NCI-H1092 (cell line): ENCODE measurements around the gene AP4S1.
A peak's percentile ranks its signal among the peaks of the same experiment; 100 is the strongest.
"Not testable (repeated sequence)": the region's sequence is repeated elsewhere in the genome, so short reads cannot be mapped to it uniquely, and the experiment has no call there.

ENCODE experiments used
- DNase-seq: peaks from one replicate; lab custom pipeline; 2025; lab: John Stamatoyannopoulos, UW

AP4S1 gene

GRCh38 chr14:31025367-31026076 lies at the start of gene AP4S1:
AP4S1 (plus strand) TSS chr14:31025649; CDS start chr14:31066197, 40,548 bp downstream.
- DNase-seq = peak; percentile 16

DNA sequence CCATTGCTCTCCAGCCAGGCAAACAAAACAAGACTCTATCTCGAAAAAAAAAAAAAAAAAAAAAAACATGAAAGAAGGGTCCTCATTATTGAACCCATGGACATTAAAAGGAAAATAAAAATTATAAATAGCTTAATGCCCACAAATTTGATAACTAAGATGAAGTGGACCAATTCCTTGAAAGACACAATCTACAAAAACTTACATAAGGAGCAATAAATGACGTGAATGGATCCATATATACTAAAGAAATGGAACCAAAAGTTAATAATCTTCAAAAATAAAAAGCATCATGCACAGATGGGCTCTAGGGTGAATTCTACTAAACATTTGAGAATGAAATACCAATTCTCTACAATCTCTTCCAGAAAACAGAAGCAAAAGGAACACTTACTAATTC lies 47.7 kb upstream of the AP4S1 start:
- DNase-seq = no peak

DNA sequence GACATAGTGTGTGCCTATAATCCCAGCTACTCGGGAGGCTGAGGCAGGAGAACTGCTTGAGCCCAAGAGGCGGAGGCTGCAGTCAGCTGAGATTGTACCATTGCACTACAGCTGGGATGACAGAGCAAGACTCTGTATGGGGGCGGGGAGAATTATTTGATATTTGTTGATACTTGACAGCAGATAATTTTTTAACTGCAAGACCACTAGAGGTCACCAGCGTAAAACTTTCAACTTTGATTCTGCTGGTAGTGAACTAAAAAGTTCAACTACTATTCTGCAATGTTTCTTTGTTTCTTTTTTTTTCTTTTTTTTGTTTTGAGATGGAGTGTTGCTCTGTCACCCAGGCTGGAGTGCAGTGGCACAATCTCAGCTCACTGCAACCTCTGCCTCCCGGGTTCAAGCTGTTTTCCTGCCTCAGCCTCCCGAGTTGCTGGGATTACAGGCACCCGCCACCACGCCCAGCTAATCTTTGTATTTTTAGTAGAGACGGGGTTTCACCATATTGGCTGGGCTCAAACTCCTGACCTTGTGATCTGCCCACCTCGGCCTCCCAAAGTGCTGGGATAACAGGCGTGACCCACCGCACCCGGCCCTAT lies 45.2 kb upstream of the AP4S1 start:
- peak; percentile 21 for DNase-seq

GRCh38 chr14:30980980-30981379 lies 44.5 kb upstream of the AP4S1 start:
- DNase-seq = no peak

DNA sequence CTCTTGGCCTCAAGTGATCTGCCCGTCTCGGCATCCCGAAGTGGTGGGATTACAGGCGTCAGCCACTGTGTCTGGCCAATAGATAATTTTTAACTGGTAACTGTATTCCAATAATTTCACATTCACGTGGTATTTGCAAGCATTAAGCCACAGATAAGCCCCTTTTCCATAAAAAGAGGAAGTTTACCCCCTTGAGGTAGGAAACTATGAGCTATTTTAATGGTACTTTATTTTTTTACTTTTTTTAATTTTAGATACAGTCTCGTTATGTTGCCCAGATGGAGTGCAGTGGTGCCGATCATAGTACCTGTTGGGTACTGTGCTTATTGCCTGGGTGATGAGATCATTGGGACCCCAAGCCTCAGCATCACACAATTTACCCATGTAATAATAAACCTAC lies 42.9 kb upstream of the AP4S1 start:
- DNase-seq = no peak

GRCh38 chr14:30983858-30984257 lies 41.6 kb upstream of the AP4S1 start:
- no peak for DNase-seq

- no peak for DNase-seq
These were observed 39.7 kb upstream of the AP4S1 start for GRCh38 chr14:30985796-30986195.

GRCh38 chr14:30988509-30988908 lies 36.9 kb upstream of the AP4S1 start:
- no peak for DNase-seq

- no peak for DNase-seq
These were observed 34.7 kb upstream of the AP4S1 start for GRCh38 chr14:30990770-30991169.

DNA sequence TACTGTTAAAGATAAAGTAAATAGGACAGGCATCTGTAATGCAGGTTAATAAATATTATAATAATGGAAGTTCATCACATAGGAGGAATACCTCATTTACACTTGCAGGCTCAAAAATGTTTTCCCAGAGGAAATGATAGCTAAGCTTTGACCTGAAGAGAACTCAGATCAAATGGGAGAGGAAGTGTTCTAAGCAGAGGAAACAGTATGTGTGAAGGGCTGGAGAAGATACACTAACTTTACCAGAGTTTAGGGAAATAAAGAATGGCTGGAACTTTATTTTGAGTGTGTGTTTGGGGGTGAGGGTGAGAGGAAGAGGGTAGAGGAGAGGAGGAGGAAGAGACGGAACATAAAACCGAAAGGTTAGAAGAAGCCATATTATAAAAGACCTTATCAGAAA lies 34.0 kb upstream of the AP4S1 start:
- DNase-seq = no peak

GRCh38 chr14:30993071-30993470 lies 32.4 kb upstream of the AP4S1 start:
- no peak for DNase-seq

GRCh38 chr14:30994681-30995620 lies 30.5 kb upstream of the AP4S1 start:
- DNase-seq = no peak

DNA sequence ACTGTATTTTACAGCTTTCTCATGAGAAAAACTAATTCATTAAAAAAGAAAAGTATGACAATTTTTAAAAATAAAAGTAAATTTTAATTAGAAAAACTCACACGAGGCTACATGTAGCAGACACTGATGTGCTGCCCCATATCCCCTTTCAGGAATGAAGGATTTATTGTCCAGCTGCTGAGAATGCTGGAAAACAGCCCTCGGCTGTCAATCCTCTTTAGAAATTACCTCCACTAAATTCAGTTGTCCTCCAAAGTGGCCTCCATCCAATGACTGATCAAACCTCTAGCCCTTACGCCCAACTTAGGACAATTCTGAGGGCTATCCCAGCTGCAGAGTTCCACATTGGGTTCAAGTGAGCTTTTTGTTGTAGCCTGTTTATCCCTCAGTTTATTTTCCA lies 29.8 kb upstream of the AP4S1 start:
- DNase-seq = no peak

GRCh38 chr14:30996892-30997659 lies 28.4 kb upstream of the AP4S1 start:
- DNase-seq = no peak

DNA sequence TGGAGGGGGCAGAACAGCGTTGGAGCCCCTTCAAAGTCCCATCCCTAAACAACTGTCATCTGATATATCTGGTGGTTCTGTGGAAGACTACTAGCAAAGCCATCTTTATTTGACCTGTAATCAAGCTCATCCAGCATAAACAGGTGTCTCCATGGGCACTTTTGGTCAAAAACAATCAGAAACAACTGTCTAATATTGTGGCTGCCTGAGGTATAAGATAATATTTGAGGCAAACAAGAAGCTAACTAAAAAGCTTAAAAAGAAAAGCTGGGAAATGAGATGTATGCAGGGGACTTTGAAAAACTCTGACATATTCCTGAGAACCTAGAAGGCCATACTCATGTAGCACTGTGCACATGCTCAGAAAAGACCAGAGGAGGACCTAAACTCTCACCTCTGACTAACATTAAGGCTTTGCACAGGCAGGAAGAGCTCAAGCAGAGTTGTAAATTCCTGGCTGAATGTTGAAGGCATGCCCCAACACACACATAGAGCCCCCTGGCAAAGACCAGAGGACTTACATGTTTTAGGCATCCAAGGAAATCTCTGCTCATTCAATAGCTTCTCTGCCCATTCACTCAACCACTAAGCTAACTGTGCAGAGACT lies 27.2 kb upstream of the AP4S1 start:
- DNase-seq = no peak

- no peak for DNase-seq
These were observed 26.2 kb upstream of the AP4S1 start for GRCh38 chr14:30999038-30999773.

GRCh38 chr14:31000629-31001338 lies 24.7 kb upstream of the AP4S1 start:
- no peak for DNase-seq

- DNase-seq = no peak
These were observed 24.1 kb upstream of the AP4S1 start for GRCh38 chr14:31001339-31001658.

DNA sequence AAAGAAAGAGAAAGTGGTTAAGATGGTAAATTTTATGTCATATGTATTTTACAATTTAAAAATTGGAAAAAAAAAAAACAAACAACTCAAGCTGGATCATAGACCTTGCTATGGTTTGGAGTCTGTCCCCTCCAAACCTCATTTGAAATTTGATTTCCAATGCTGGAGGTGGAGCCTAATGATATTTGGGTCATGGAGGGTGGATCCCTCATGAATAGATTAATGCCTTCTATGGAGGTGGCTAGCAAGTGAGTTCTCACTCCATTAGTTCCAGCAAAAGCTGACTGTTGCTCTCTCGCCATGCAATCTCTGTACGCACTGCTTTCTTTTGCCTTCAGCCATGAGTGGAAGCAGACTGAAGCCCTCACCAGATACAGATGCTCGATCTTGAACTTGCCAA lies 22.2 kb upstream of the AP4S1 start:
- DNase-seq = no peak

DNA sequence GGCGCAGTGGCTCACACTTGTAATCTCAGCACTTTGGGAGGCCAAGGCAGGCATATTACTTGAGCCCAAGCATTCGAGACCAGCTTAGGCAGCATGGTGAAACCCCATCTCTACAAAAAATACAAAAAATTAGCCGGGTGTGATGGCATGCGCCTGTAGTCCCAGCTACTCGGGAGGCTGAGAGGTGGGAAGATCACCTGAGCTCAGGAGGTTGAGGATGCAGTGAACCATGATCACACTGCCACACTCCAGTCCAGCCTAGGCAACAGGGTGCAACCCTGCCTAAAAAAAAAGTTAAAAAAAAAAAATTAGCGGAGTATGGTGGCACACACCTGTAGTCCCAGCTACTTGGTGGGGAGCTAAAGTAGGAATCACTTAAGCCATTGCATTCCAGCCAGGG lies 21.4 kb upstream of the AP4S1 start:
- DNase-seq = not testable (repeated sequence)
